ENCODE results near the gene MAGEC2.

MAGEC2 gene

GRCh38 chrX:142204522-142205433, at the start of gene MAGEC2:
MAGEC2 (minus strand) TSS chrX:142205290; CDS start chrX:142203987, 1,303 bp downstream.
- DNase-seq, result no peak

- DNase-seq, result no peak
Measured at GRCh38 chrX:142251680-142252079, 46.6 kb upstream of the MAGEC2 start.

GRCh38 chrX:142251202-142251601, 46.1 kb upstream of the MAGEC2 start:
- DNase-seq, result no peak

- DNase-seq, result no peak
Measured at GRCh38 chrX:142250502-142250901, 45.4 kb upstream of the MAGEC2 start.

GRCh38 chrX:142249721-142250120, 44.6 kb upstream of the MAGEC2 start:
- no peak for DNase-seq

- DNase-seq, result no peak
Measured at GRCh38 chrX:142244568-142244967, 39.5 kb upstream of the MAGEC2 start.

GRCh38 chrX:142238536-142238935, 33.4 kb upstream of the MAGEC2 start:
- no peak for DNase-seq

- DNase-seq, result no peak
Measured at GRCh38 chrX:142233400-142233799, 28.3 kb upstream of the MAGEC2 start.

- DNase-seq, result no peak
Measured at GRCh38 chrX:142214081-142214480, 9.0 kb upstream of the MAGEC2 start.

GRCh38 chrX:142201113-142201512, 4.0 kb downstream of the MAGEC2 start:
- no peak for DNase-seq

- no peak for DNase-seq
Measured at GRCh38 chrX:142186103-142186502, 19.0 kb downstream of the MAGEC2 start.

- no peak for DNase-seq
Measured at GRCh38 chrX:142184756-142185602, 20.1 kb downstream of the MAGEC2 start.

GRCh38 chrX:142156567-142156966, 48.5 kb downstream of the MAGEC2 start:
- DNase-seq, result no peak
